ENCODE measurements around the gene PPAN.

Gene PPAN

GRCh38 chr19:10139952-10140351 is 33.8 kb downstream of the PPAN start:
- DNase-seq (ENCODE audit: low read depth in 2 of 2), result no peak

DNA sequence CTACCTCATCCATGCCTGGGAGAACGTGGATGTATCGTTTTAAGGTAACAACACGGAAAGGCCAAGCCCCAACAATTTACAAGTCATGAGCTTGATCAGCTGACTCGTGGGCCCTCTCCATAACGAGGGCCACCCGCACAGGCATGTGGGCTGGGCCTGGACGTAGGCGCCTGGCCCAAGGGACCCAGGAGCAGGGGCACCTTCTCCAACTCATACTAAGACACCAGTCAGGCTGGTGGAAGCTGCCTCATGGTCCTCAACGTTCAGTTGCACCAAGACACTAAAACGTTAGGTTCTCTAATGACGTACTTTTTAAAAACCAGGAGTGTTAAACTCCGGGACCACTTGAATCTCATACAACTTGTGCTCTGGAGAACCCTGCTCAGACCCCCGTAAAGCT is 35.3 kb downstream of the PPAN start:
- no peak for DNase-seq (ENCODE audit: low read depth in 2 of 2)

GRCh38 chr19:10141973-10142372 is 35.8 kb downstream of the PPAN start:
- no peak for DNase-seq (ENCODE audit: low read depth in 2 of 2)

GRCh38 chr19:10142701-10143375 is 36.7 kb downstream of the PPAN start:
- no peak for DNase-seq (ENCODE audit: low read depth in 2 of 2)

DNA sequence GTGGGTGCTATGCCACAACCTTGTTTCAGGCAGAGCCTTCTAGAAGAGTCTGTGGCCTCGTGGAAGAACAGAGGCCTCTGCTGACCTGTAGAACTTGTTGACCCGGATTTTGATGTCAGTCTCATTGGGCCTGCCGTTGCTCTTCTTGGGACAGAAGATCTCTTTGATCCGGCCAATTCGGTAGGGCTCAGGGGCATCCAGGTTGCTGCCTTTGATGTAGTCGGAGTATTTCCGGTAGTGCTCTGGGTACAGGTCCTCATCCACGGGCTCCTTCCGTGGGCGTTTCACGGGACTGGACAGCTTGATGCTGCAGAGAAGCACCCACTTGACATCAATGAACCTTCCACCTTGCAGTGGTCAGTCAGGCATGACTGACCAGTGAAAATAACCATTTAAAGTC is 37.5 kb downstream of the PPAN start:
- DNase-seq (ENCODE audit: low read depth in 2 of 2), result no peak

DNA sequence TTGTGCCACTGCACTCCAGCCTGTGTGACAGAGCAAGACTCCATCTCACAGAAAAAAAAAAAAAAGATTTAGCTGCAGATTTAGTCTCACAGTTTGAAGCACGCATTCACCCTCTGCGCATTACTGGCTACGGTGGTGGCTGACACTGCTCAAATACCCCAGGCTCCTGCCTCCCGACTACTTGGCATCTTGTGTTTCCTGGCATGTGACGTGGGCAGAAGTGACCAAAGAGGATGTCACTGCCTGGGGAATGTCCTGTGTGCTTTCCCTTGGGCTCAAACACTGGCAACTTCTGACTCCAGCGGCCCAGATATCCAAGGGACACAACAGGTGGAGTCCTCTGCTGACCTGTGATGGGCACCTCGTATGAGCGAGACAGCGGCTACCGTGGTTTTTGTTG is 38.2 kb downstream of the PPAN start:
- no peak for DNase-seq (ENCODE audit: low read depth in 2 of 2)

GRCh38 chr19:10145031-10145430 is 38.9 kb downstream of the PPAN start:
- no peak for DNase-seq (ENCODE audit: low read depth in 2 of 2)

GRCh38 chr19:10146142-10146541 is 40.0 kb downstream of the PPAN start:
- DNase-seq (ENCODE audit: low read depth in 2 of 2), result no peak

- DNase-seq (ENCODE audit: low read depth in 2 of 2), result no peak
These were observed 43.3 kb downstream of the PPAN start for GRCh38 chr19:10149427-10149826.

- no peak for DNase-seq (ENCODE audit: low read depth in 2 of 2)
These were observed 45.4 kb downstream of the PPAN start for GRCh38 chr19:10151521-10151920.

DNA sequence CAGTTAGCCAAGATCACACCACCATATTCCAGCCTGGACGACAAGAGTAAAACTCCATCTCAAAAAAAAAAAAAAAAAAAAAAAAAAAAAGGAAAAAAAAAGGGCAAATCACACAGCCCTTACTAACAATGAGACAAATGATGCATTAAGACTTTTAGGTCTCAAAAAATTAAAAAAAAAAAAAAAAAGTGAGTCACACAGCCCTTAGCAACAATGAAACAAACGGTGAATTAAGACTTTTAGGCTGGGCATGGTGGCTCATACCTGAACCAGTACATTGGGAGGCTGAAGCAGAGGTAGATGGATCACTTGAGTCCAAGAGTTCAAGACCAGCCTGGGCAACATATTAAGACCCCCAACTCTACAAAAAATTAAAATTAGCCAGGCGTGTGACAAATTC is 45.9 kb downstream of the PPAN start:
- DNase-seq (ENCODE audit: low read depth in 2 of 2), result no peak

DNA sequence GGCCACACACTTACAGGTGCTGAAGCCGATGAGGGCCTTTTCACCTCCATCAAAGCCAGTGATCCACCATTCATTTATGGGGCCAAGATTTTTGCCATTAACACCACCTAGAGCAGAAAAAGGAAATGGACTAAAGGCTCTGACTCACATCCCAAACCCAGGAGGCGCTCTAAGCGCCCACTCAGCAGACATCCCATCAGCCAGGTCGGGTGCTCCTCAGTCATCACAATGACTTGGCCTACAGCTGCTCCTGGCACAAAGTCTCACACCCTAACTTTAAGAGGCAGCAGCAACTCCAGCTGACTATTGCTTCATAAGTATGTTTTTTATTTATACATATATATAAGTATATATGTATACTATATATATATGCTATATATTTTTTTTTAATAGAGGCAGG is 49.7 kb downstream of the PPAN start:
- no peak for DNase-seq (ENCODE audit: low read depth in 2 of 2)

DNA sequence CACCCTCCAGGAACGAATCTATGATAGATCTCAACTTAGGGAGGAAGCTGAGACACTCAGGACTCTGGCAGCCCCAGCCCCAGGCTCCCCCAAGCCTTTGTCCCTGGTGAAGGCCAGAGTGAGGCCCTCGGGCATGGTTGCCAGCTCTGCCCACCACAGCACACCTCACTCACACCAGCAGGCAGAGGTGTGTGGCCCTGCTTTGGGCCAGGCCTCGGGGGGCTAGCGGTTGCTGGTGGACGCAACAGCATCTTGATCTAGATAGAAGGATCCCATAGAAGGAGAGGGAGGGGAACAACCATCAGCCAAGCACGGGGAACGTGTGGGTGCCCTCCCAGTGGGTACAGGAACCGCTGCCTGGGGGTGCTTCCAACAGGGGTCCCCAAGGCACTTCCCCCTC is 51.9 kb downstream of the PPAN start:
- no peak for DNase-seq (ENCODE audit: low read depth in 2 of 2)

GRCh38 chr19:10158485-10158884 is 52.3 kb downstream of the PPAN start:
- no peak for DNase-seq (ENCODE audit: low read depth in 2 of 2)

DNA sequence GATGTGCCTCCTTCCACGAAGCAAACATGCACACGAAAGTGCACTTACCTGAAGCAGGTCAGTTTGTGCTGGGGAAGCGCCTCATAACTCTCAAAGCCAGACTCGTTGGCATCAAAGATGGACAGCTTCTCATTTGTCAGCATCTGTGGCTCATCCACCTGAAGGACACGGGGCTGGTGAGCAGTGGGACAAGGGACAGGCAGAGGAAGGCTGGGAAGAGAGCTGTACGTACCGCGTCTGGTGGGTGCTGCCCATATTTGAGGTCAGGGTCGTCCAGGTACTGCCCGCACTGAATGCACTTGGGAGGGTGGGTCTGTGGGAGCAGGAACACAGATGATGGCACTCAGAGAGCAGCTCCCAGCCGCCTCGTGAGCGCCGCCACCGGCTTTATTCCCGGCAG is 53.4 kb downstream of the PPAN start:
- no peak for DNase-seq (ENCODE audit: low read depth in 2 of 2)

All from stimulated activated CD4-positive, alpha-beta T cell treated with anti-CD3 and anti-CD28 coated beads, Interleukin-4, amount 100 ng/mL, for 48 hours (primary cell).